OCI-LY3 (cell line): Measurements from ENCODE around the gene DEGS1.

Source experiments
- H2AFZ ChIP-seq: fragments of 200-600, 300-600 bp; shearing (Covaris generic); 2 replicates; pipeline ENCODE4 v1.6.0; 2014; ENCODE audit warnings: antibody characterized with exemption, low read depth, low read length
- H3K27ac ChIP-seq: fragments of 200-600, 300-600 bp; sonication (generic); 2 replicates; pipeline ENCODE4 v1.5.1; 2014; ENCODE audit warnings: mild to moderate bottlenecking, low read length, moderate library complexity, mixed read lengths
- H3K27me3 ChIP-seq: fragments of 200-600, 300-600 bp; sonication (generic); 2 replicates; pipeline ENCODE4 v1.6.1; 2014; ENCODE audit warnings: low read depth, low read length, mixed read lengths
- H3K36me3 ChIP-seq: fragments of 200-600, 300-600 bp; sonication (generic); replicated peaks from 2 replicates; pipeline ENCODE3; 2014; ENCODE audit warnings: low read depth, low read length, mixed read lengths
- H3K4me1 ChIP-seq: fragments of 300-600, 200-600 bp; sonication (generic); 2 replicates; pipeline ENCODE4 v1.6.1; 2014; ENCODE audit warnings: low read length, mixed read lengths
- H3K4me2 ChIP-seq: fragments of 200-600, 300-600 bp; sonication (generic); 2 replicates; pipeline ENCODE4 v1.6.1; 2014; ENCODE audit warnings: low read length, mixed read lengths
- H3K4me3 ChIP-seq: fragments of 300-600, 200-600 bp; sonication (generic); 2 replicates; pipeline ENCODE4 v1.5.1; 2014; ENCODE audit warnings: antibody characterized with exemption, mild to moderate bottlenecking, low read length, moderate library complexity
- H3K79me2 ChIP-seq: fragments of 300-600, 200-600 bp; shearing (Covaris generic); 2 replicates; pipeline ENCODE4 v1.6.1; 2014; ENCODE audit warnings: mild to moderate bottlenecking, low read length, mixed read lengths
- H3K9ac ChIP-seq: fragments of 300-600, 200-600 bp; shearing (Covaris generic); 2 replicates; pipeline ENCODE4 v1.6.0; 2014; ENCODE audit warnings: mild to moderate bottlenecking, low read length, moderate library complexity
- H3K9me3 ChIP-seq: fragments of 200-600, 300-600 bp; shearing (Covaris generic); 2 replicates; pipeline ENCODE4 v1.6.1; 2014; ENCODE audit warnings: low read length, mixed read lengths; ENCODE audit not compliant: insufficient read depth
- H4K20me1 ChIP-seq: fragments of 200-600, 300-600 bp; sonication (generic); 2 replicates; pipeline ENCODE4 v1.6.1; 2016; ENCODE audit warnings: low read length, mixed read lengths; ENCODE audit not compliant: insufficient read depth
- CTCF ChIP-seq: fragments of 200-600, 300-600 bp; sonication (generic); IDR thresholded peaks from 2 replicates; pipeline ENCODE4 v1.5.1; 2014; ENCODE audit warnings: antibody characterized with exemption, low read length, low read depth
- EZH2phosphoT487 ChIP-seq: fragments of 200-600 bp; shearing (Covaris generic); IDR thresholded peaks from 2 replicates; pipeline ENCODE4 v1.6.1; 2018; ENCODE audit warnings: antibody characterized with exemption, mixed run types, low read depth

DEGS1 gene

GRCh38 chr1:224213438-224214119 lies 30.5 kb downstream of the DEGS1 start:
- Histone ChIP-seq H3K9me3 (no peaks in the 10 kb centered on the region), H3K36me3 (no peaks in the 10 kb centered on the region), H4K20me1 (no peaks in the 10 kb centered on the region), H3K4me1 (peaks cover 38% of the 10 kb centered on the region), H2AFZ (peak overlapping the region; percentile 50), H3K27me3 (no peaks in the 10 kb centered on the region), H3K27ac (peak overlapping the region; percentile 63), H3K9ac (peak overlapping the region; percentile 32; the same call in 1 of the 2 replicates), H3K4me2 (peak overlapping the region; percentile 58), H3K79me2 (no peaks in the 10 kb centered on the region), H3K4me3 (peak overlapping the region; percentile 17; the same call in 1 of the 2 replicates)
- TF ChIP-seq CTCF (no peak), EZH2phosphoT487 (no peak)

GRCh38 chr1:224216382-224216781 lies 33.3 kb downstream of the DEGS1 start:
- Histone ChIP-seq H3K4me1 (peaks cover 24% of the 10 kb centered on the region), H3K27ac (no peak overlapping the region), H3K4me2 (no peak overlapping the region), H3K79me2 (no peaks in the 10 kb centered on the region), H3K9ac (no peak overlapping the region), H4K20me1 (no peaks in the 10 kb centered on the region), H3K36me3 (no peaks in the 10 kb centered on the region), H2AFZ (no peak overlapping the region), H3K9me3 (no peaks in the 10 kb centered on the region), H3K4me3 (no peak overlapping the region), H3K27me3 (no peaks in the 10 kb centered on the region)
- TF ChIP-seq EZH2phosphoT487 (no peak), CTCF (no peak)

GRCh38 chr1:224217655-224218623 lies 34.9 kb downstream of the DEGS1 start:
- no peaks in the 10 kb centered on the region for H3K9me3 ChIP-seq
- H3K27ac ChIP-seq = no peak overlapping the region
- H3K36me3 ChIP-seq = no peaks in the 10 kb centered on the region
- no peak overlapping the region for H3K4me3 ChIP-seq
- H3K4me1 ChIP-seq = peaks cover 22% of the 10 kb centered on the region
- H3K9ac ChIP-seq = no peak overlapping the region
- 0 out of 2 replicates have a peak overlapping the region, but pooled peaks have one; percentile 6 for H3K4me2 ChIP-seq
- no peaks in the 10 kb centered on the region for H4K20me1 ChIP-seq
- TF ChIP-seq EZH2phosphoT487 = no peak
- no peak for TF ChIP-seq CTCF
- no peaks in the 10 kb centered on the region for H3K27me3 ChIP-seq
- H3K79me2 ChIP-seq = no peaks in the 10 kb centered on the region
- H2AFZ ChIP-seq = peak overlapping the region; percentile 58
